Naive thymus-derived CD8-positive, alpha-beta T cell (primary cell): ENCODE data around the gene PCBP4. TPM values are rescaled to one million over a fixed set of nuclear protein-coding genes. Genes with fewer than 3 reads are reported as not detected.
"Not testable (repeated sequence)": the region's sequence is repeated elsewhere in the genome, so short reads cannot be mapped to it uniquely, and the experiment has no call there.

Experiments used
- ATAC-seq, 2 donors: fragments of 150-1000 bp; cut with Tn5 transposase in 1 of 2; sonication (Bioruptor Pico), chemical (Tn5 transposase) in 1 of 2; 1 replicate in 1 of 2; 2 replicates in 1 of 2; pipeline ENCODE4 v1.10.0; 2021; ENCODE audit warnings: mild to moderate bottlenecking in 2 of 2, moderate library complexity in 2 of 2
- POLR2A ChIA-PET: fragments of 350-600 bp; sonication (Branson Sonifier 250); formaldehyde crosslinking; loops from one replicate; lab custom pipeline; 2021; ENCODE audit warnings: antibody characterized with exemption; lab: Charles Lee
- DNase-seq, 10 donors: peaks; one replicate each; pipeline versions ENCODE4 v3.0.0 to v3.0.0-alpha.2; 2020 to 2022
- H3K27ac Mint-ChIP-seq, 10 donors: one replicate each; pipeline ENCODE4 v1.8.0; 2020 to 2022; ENCODE audit warnings: mild to moderate bottlenecking in 10 of 10, mixed read lengths in 10 of 10, moderate library complexity in 4 of 10, inconsistent platforms in 1 of 10
- H3K27me3 Mint-ChIP-seq, 5 donors: one replicate each; pipeline ENCODE4 v1.8.0; 2021 to 2022; ENCODE audit warnings: mixed read lengths in 5 of 5
- H3K36me3 Mint-ChIP-seq, 3 donors: one replicate each; pipeline ENCODE4 v1.8.0; 2020 to 2022; ENCODE audit warnings: mixed read lengths in 3 of 3, mild to moderate bottlenecking in 2 of 3, inconsistent platforms in 1 of 3
- H3K4me1 Mint-ChIP-seq, 4 donors: one replicate each; pipeline ENCODE4 v1.8.0; 2021 to 2022; ENCODE audit warnings: mixed read lengths in 4 of 4
- H3K4me3 Mint-ChIP-seq, 10 donors: one replicate each; pipeline ENCODE4 v1.8.0; 2020 to 2022; ENCODE audit warnings: mild to moderate bottlenecking in 10 of 10, mixed read lengths in 10 of 10, moderate library complexity in 6 of 10, inconsistent platforms in 1 of 10
- H3K9me3 Mint-ChIP-seq, 9 donors: one replicate each; pipeline ENCODE4 v1.8.0; 2020 to 2022; ENCODE audit warnings: mixed read lengths in 9 of 9, mild to moderate bottlenecking in 3 of 9, inconsistent platforms in 1 of 9, moderate library complexity in 1 of 9
- polyA plus RNA-seq, 3 donors: library from polyadenylated mRNA; unstranded; fragments of 300-500 nt; fragmentation: Illumina TruSeq; gene quantifications; one replicate each; pipeline ENCODE4 v1.2.3, GENCODE V29; 2021
- total RNA-seq, 8 experiments: library from RNA in 2 of 8; stranded (reverse) in 2 of 8; gene quantifications; one replicate each; pipeline ENCODE4 v1.2.3 and lab custom pipeline; 2021 to 2026

Gene PCBP4
- total and polyA plus RNA-seq, 5 experiments from 2014 or later = 2.4 to 10.9 (median 8.3) TPM

DNA sequence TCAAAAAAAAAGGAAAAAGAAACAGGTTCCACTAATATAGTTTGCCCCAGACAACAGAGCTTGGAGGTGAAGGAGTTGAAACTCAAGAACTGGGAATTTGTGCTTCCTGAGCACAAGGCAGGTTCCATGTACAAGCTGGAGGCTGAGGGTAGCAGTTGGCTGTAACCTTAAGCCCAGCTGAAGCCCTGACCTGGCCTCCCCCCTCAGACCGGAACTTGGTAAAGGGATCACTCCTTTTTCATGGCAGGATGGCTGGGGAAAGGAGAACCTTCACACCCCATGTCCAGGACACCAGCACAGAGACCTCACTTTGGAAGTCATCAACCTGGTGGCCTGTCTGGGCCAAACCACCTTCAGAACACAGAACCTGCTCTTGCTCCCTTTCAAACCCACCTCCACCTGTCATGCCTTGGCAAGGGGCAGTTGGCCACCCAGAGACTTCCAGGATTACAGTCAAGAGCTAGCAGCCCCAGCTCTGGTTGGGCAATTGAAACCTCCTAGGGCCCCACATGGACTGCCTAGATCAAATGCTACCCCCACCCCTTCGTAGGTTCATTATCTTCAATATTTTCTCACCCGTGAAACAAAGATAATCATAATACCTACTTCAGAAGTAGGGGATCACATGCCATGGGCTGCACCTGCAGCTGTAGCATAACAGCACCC lies 24.9 kb upstream of the PCBP4 start:
- DNase-seq (no peak), ATAC-seq (no peak)
- Mint-ChIP-seq H3K36me3 (peaks cover 0 to 38% (median 2%) of the 10 kb centered on the region in 3 donors), H3K9me3 (no peaks in the 10 kb centered on the region), H3K4me3 (no peak overlapping the region), H3K27me3 (no peaks in the 10 kb centered on the region), H3K27ac (peak overlapping the region in 4 of 10 donors; percentile 15 to 51 (median 31)), H3K4me1 (peaks cover 22 to 44% (median 31%) of the 10 kb centered on the region in 4 donors)
- POLR2A ChIA-PET = interaction anchor here (1.0 to 2.5 kb wide), 5 partner anchors 9 to 50 kb away, joined by 3 to 16 read pairs (median 4); partner anchors contain the start of genes ABHD14A, ACY1, PARP3 and RRP9

DNA sequence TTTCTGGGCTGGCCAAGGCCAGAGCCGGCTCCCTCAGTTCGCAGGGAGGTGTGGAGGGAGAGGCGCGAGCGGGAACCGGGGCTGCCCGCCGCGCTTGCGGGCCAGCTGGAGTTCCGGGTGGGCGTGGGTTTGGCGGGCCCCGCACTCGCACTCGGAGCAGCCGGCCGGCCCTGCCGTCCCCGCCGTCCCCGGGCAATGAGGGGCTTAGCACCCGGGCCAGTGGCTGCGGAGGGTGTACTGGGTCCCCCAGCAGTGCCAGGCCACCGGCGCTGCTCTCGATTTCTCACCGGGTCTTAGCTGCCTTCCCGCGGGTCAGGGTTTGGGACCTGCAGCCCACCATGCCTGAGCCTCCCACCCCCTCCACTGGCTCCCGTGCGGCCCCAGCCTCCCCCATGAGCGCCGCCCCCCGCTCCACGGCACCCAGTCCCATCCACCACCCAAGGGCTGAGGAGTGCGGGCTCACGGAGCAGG lies 23.3 kb upstream of the PCBP4 start:
- not testable (repeated sequence) for ATAC-seq, H3K27ac Mint-ChIP-seq
- POLR2A ChIA-PET = interaction anchor here (1.2 to 1.3 kb wide), 3 partner anchors 10 to 48 kb away, joined by 3 to 5 read pairs (median 4); partner anchors contain the start of gene ABHD14A

DNA sequence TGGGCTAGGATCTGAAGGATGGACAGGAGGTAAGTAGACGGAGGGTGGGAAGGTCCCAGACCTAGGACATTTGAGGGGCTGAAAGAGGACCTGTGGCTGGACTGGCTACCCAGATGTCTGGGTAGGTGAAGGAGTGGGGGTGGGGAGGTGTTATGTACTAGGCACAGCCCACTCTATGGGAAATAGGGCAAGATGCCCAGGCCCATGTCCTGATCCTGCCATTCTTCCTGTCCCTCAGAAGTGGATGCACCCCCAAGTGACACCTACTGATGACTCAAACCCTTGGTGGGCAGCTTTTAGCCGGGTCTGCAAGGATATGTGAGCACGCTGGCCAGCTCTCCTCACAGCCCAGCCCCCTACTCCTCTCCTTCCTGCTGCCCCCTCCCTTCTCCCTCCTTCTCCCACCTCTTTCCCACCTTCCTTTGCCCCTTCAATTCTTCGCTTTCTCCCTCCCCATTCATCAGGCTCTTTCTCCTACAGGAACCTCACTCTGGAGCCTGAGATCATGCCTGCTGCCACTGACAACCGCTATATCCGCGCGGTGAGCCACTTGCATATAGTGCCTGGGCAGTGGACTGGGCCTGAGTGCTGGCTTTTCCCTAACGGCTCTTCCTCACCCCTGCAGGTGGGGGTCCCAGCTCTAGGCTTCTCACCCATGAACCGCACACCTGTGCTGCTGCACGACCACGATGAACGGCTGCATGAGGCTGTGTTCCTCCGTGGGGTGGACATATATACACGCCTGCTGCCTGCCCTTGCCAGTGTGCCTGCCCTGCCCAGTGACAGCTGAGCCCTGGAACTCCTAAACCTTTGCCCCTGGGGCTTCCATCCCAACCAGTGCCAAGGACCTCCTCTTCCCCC lies 21.3 kb upstream of the PCBP4 start:
- ATAC-seq = no peak
- peak overlapping the region; percentile 19 to 82 (median 66) for H3K27ac Mint-ChIP-seq
- H3K9me3 Mint-ChIP-seq = no peaks in the 10 kb centered on the region
- peak overlapping the region in 1 of 10 donors; percentile 56 for H3K4me3 Mint-ChIP-seq
- H3K36me3 Mint-ChIP-seq = peaks cover 0 to 17% (median 0%) of the 10 kb centered on the region in 3 donors
- H3K27me3 Mint-ChIP-seq = no peaks in the 10 kb centered on the region
- H3K4me1 Mint-ChIP-seq = peaks cover 11 to 25% (median 14%) of the 10 kb centered on the region in 4 donors
- no peak for DNase-seq
- POLR2A ChIA-PET = no interaction called here

More for the DNA sequence above, 23.3 kb upstream of the PCBP4 start:
- H3K36me3 Mint-ChIP-seq = peaks cover 0 to 36% (median under 1%) of the 10 kb centered on the region in 3 donors
- not testable (repeated sequence) for H3K27me3 Mint-ChIP-seq, H3K4me3 Mint-ChIP-seq, H3K9me3 Mint-ChIP-seq, DNase-seq
- peaks cover 18 to 36% (median 25%) of the 10 kb centered on the region in 4 donors for H3K4me1 Mint-ChIP-seq

DNA sequence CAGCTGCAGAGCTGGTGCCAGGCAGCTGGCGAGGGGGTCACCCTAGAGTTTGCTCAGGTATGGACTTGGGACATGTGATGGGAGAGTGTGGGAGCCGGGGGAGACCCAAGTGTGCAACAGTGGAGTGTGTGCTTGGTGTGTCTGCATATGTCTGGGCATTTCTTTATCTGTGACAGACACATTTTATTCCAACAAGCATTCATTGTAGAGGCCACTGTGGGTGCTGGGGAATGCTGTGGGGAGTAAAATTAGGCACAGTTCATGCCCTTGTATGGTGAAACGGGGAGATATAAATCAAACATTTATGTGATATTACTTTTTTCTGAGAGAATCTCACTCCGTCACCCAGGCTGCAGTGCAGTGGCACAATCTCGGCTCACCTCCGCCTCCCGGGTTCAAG lies 20.3 kb upstream of the PCBP4 start:
- peaks cover 13 to 27% (median 18%) of the 10 kb centered on the region in 4 donors for H3K4me1 Mint-ChIP-seq
- POLR2A ChIA-PET = interaction anchor here (1.8 to 2.0 kb wide), 2 partner anchors 8 to 11 kb away, joined by 7 to 9 read pairs; partner anchors contain the start of gene RPL29
- no peaks in the 10 kb centered on the region for H3K27me3 Mint-ChIP-seq
- H3K4me3 Mint-ChIP-seq = no peak overlapping the region
- peak overlapping the region in 5 of 10 donors; percentile 17 to 73 (median 55) for H3K27ac Mint-ChIP-seq
- no peak for DNase-seq
- H3K9me3 Mint-ChIP-seq = no peaks in the 10 kb centered on the region
- peaks cover 0 to 8% (median 0%) of the 10 kb centered on the region in 3 donors for H3K36me3 Mint-ChIP-seq
- ATAC-seq = no peak

DNA sequence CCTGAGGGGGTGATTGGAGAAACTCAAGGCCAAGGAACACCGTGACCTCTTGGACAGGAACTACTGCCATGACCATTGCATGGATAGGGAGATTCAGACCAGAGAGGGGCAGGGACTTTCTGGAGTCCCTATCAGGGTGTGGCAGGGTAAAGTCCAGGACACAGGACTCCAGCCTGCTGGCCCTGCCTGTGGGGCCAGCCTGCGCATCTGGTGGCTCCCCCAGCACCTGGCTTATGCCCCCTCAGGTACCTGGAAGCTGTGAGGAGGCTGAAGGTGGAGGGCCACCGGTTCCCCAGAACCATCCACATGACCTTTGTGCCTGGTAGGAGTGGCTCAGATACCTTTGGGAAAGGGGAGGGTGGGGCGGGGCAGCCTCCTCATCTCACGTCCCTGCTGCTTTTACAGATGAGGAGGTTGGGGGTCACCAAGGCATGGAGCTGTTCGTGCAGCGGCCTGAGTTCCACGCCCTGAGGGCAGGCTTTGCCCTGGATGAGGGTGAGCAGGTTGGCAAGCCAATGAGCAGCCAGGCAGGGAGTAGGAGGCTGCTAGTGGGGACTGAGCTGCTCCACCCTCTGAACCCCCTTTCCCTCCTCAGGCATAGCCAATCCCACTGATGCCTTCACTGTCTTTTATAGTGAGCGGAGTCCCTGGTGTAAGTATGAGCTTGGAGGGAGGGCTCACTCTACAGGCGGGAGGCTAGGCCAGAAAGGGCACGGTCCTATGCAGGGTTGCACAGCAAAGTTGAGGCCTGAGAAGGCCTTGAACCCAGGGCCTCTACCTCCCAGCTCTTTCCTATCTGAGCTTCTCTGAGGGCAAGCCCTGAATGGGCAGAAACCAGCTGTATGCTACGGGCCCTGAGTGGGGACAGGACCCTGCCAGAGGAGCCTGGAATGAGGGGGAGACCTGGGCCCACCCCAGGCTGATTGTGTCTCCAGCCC lies 19.0 kb upstream of the PCBP4 start:
- no peaks in the 10 kb centered on the region for H3K9me3 Mint-ChIP-seq
- POLR2A ChIA-PET = interaction anchor here (0.7 to 2.0 kb wide), 4 partner anchors 9 to 1376 kb away, joined by 3 to 9 read pairs (median 5); partner anchors contain the start of gene RPL29
- ATAC-seq (no peak), DNase-seq (no peak)
- H3K27me3 Mint-ChIP-seq = no peaks in the 10 kb centered on the region
- peak overlapping the region in 1 of 10 donors; percentile 24 for H3K4me3 Mint-ChIP-seq
- peaks cover 14 to 27% (median 23%) of the 10 kb centered on the region in 4 donors for H3K4me1 Mint-ChIP-seq
- H3K36me3 Mint-ChIP-seq = peaks cover 0 to 2% (median 0%) of the 10 kb centered on the region in 3 donors
- H3K27ac Mint-ChIP-seq = peak overlapping the region in 7 of 10 donors; percentile 7 to 74 (median 28)

DNA sequence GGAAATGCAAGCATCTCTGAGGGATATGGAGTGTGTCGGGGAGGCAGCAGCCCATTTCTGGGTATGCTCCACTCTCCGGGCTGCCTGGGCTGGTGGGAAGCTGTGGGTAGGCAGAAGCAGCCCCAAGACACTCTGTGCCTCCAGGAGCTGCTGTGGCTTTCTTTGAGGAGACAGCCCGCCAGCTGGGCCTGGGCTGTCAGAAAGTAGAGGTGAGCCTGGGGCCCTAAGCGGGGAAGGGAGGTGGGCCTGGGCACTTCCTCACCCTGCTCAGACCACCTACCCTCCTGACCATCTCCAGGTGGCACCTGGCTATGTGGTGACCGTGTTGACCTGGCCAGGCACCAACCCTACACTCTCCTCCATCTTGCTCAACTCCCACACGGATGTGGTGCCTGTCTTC lies 17.8 kb upstream of the PCBP4 start:
- ATAC-seq = no peak
- DNase-seq = no peak
- Mint-ChIP-seq H3K9me3 (no peaks in the 10 kb centered on the region), H3K27me3 (no peaks in the 10 kb centered on the region), H3K36me3 (no peaks in the 10 kb centered on the region), H3K4me1 (peaks cover 14 to 32% (median 28%) of the 10 kb centered on the region in 4 donors), H3K27ac (peak overlapping the region; percentile 12 to 85 (median 74)), H3K4me3 (peak overlapping the region in 6 of 10 donors; percentile 26 to 50 (median 36))
- POLR2A ChIA-PET = interaction anchor here (0.6 to 3.6 kb wide), 5 partner anchors 8 to 260 kb away, joined by 4 to 41 read pairs (median 5); partner anchors contain the start of genes ABHD14B, PARP3 and RPL29

DNA sequence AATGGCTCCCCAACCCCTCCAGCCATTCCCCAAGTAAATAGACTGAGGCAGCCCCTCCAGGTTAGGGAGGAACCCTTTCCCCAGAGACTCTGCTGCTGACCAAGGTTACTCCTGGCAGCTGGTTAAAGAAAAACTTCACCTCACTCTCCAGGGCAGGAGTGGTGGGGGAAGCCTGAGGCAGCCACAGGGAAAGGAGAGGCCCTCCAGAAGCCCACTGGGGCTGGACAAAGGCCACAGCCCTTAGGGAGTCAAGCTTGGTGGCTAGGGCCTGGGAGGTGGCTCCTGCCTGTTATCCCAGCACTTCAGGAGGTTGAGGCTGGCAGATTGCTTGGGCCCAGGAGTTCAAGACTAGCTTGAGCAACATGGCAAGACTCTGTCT lies 17.0 kb upstream of the PCBP4 start:
- no peaks in the 10 kb centered on the region for H3K9me3 Mint-ChIP-seq
- H3K36me3 Mint-ChIP-seq = no peaks in the 10 kb centered on the region
- no peak for DNase-seq
- H3K27me3 Mint-ChIP-seq = no peaks in the 10 kb centered on the region
- H3K27ac Mint-ChIP-seq = peak overlapping the region in 9 of 10 donors; percentile 52 to 94 (median 83)
- peaks cover 14 to 32% (median 28%) of the 10 kb centered on the region in 4 donors for H3K4me1 Mint-ChIP-seq
- H3K4me3 Mint-ChIP-seq = peak overlapping the region; percentile 53 to 99 (median 89)
- ATAC-seq = no peak
- POLR2A ChIA-PET = interaction anchor here (2.3 to 3.6 kb wide), 4 partner anchors 9 to 72 kb away, joined by 8 to 41 read pairs (median 24); partner anchors contain the start of genes ABHD14A, ABHD14B, DUSP7 and RPL29

DNA sequence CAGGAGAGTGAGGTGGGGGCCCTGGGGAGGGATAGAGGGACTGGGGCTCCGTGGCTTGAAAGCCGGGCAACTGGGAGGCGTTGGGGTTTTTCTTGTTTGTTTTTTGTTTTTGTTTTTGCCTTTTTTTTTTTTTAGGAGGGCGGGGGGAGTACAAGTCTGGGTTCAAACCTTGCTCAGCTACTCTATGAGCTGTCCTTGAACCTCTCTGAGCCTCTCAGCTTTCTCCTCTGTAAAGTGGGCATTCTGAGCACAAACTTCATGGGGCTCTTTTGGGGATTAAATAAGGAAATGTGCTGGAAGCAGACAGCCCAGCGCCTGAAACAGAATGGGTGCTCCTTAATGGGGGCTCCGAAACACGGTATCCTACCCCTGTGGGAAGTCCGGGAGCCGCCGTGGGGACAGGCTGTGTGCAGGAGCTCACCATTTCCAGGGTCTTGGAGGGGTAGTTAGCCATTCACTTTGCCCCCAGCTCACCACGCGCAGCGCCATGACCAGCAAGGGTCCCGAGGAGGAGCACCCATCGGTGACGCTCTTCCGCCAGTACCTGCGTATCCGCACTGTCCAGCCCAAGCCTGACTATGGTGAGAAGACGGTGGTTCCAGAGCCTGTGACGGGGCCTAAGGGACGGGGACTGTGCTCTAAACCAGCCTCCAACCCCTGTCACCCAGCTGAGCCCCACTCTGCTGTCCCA lies 16.5 kb upstream of the PCBP4 start:
- ATAC-seq (no peak), DNase-seq (no peak)
- H3K27ac Mint-ChIP-seq = peak overlapping the region; percentile 70 to 94 (median 92)
- no peaks in the 10 kb centered on the region for H3K27me3 Mint-ChIP-seq
- peaks cover 8 to 34% (median 28%) of the 10 kb centered on the region in 4 donors for H3K4me1 Mint-ChIP-seq
- H3K36me3 Mint-ChIP-seq = no peaks in the 10 kb centered on the region
- POLR2A ChIA-PET = interaction anchor here (0.5 to 3.6 kb wide), 14 partner anchors 8 to 476 kb away, joined by 3 to 41 read pairs (median 5); partner anchors contain the start of genes ABHD14A, ABHD14B, DUSP7 and GLYCTK
- peak overlapping the region; percentile 83 to 99 (median 94) for H3K4me3 Mint-ChIP-seq
- no peaks in the 10 kb centered on the region for H3K9me3 Mint-ChIP-seq

DNA sequence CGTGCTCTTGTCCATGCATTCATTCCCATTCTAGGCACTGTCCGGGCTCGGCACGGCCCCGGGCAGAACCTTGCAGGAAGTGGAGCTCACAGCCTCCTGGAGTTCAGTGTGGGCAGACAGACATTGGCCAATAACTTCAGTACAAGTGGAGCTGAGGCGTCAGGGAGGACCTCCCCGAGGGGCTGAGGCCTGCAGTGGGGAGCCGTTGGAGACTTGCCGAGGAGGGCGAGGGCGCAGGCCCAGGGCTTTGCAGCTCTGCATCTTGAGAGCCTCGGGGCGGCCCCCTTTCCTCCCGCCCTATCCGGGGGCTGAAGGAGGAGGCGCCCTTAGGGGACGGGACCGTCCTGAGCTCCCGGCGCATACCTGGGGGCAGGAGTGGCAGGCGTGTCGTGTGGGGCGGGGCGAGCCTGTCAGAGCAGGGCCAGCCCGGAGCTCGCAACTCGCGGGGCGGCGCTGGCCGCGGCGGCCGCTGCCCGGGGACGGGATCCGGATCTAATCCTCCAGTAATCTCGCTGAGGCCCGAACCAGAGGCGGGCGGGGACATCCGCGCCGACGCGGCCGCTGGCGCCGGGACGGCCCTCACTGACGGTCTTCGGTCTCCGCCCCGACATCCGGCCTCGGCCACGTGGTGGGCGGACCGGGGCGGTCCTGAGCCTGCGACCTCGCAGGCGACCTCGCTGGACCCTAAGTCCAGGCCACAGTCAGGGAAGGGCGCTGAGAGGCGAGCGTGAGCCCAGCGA lies 15.8 kb upstream of the PCBP4 start, which contains the start of gene ACY1:
Gene ACY1, plus strand, starts transcription at position 698 of the 740 bp plus-strand sequence. CDS start 530 bp downstream, outside the sequence.
- Mint-ChIP-seq H3K9me3 (no peaks in the 10 kb centered on the region), H3K4me3 (peak within 1 kb of the TSS; percentile 86 to 99 (median 94)), H3K4me1 (peaks cover 6 to 36% (median 28%) of the 10 kb centered on the region in 4 donors), H3K36me3 (no peaks in the 10 kb centered on the region), H3K27ac (peak within 1 kb of the TSS; percentile 91 to 95 (median 94)), H3K27me3 (no peaks in the 10 kb centered on the region)
- ATAC-seq = peak; percentile 85 to 88
- DNase-seq = peak; percentile 44 to 79 (median 66)
- POLR2A ChIA-PET = interaction anchor here (0.5 to 3.6 kb wide), 21 partner anchors 8 to 475 kb away, joined by 3 to 41 read pairs (median 5); partner anchors contain the start of genes ABHD14A, ABHD14B, DUSP7 and GLYCTK

DNA sequence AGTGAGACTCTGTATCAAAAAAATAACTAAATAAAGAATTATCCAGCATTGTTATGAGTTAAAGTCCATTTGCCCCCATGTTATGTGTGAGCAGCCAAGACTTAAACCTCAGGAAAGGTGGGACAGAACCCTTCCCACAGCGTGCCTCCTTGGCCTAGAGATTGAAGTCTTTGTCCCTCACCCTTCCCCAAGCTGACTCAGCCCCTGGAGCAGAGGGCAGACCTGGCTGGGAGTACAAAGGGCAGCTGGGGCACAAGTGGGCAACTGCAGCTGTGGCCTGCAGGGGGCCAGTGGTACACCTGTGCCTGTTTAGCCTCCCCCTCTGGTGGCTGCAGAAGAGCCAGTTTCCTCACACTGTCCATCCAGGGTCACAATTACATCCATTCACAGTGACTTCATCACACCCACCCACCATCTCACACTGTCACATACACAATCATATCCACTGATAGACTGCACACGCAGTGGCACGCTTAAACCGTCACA lies 15.1 kb upstream of the PCBP4 start:
- H3K4me3 Mint-ChIP-seq = peak overlapping the region; percentile 86 to 99 (median 94)
- no peaks in the 10 kb centered on the region for H3K27me3 Mint-ChIP-seq
- no peaks in the 10 kb centered on the region for H3K36me3 Mint-ChIP-seq
- peak overlapping the region; percentile 91 to 95 (median 94) for H3K27ac Mint-ChIP-seq
- POLR2A ChIA-PET = interaction anchor here (0.6 to 3.6 kb wide), 18 partner anchors 7 to 305 kb away, joined by 3 to 41 read pairs (median 5); partner anchors contain the start of genes ABHD14A, ABHD14B, DUSP7 and GLYCTK
- peak; percentile 37 to 38 for ATAC-seq
- H3K4me1 Mint-ChIP-seq = peaks cover 9 to 42% (median 32%) of the 10 kb centered on the region in 4 donors
- peak in 1 of 10 donors; percentile 23 for DNase-seq
- no peaks in the 10 kb centered on the region for H3K9me3 Mint-ChIP-seq
